Astrocyte of the cerebellum (primary cell): ENCODE data around the gene SERPINF2.
"Not testable (repeated sequence)": the region's sequence is repeated elsewhere in the genome, so short reads cannot be mapped to it uniquely, and the experiment has no call there.

Experiments
- DNase-seq: peaks from one replicate; pipeline ENCODE4 v3.0.0-alpha.2; 2011; ENCODE audit warnings: low read depth
- H3K4me3 ChIP-seq: 2 replicates; pipeline ENCODE4 v1.5.1; 2011; ENCODE audit warnings: mild to moderate bottlenecking, low read depth, low read length, moderate library complexity
- CTCF ChIP-seq: IDR thresholded peaks from 2 replicates; pipeline ENCODE4 v1.5.1; 2012; ENCODE audit warnings: low read length, low read depth, moderate library complexity, mild to moderate bottlenecking; ENCODE audit errors: missing control alignments
- in situ Hi-C: cut with HindIII; loops from 2 replicates; pipeline ENCODE4 v1.10.0; 2017; ENCODE audit warnings: low sequenced_read_pairs

Gene SERPINF2

GRCh38 chr17:1762233-1762900 is 19.7 kb downstream of the SERPINF2 start:
- no peak for DNase-seq
- H3K4me3 ChIP-seq: peak overlapping the region; percentile 59
- in situ Hi-C loops: loop anchor here (10.0 kb wide), 1 partner anchor 48 kb away; the partner anchor contains the start of gene TLCD2
- no peak for TF ChIP-seq CTCF

GRCh38 chr17:1762901-1763898 is 20.5 kb downstream of the SERPINF2 start:
- TF ChIP-seq CTCF: no peak
- in situ Hi-C loops: loop anchor here (10.0 kb wide), 1 partner anchor 48 kb away; the partner anchor contains the start of gene TLCD2
- H3K4me3 ChIP-seq: peak overlapping the region; percentile 59
- DNase-seq: peak; percentile 82

GRCh38 chr17:1764284-1764683 is 21.6 kb downstream of the SERPINF2 start:
- H3K4me3 ChIP-seq: peak overlapping the region; percentile 15
- DNase-seq: no peak
- in situ Hi-C loops: loop anchor here (10.0 kb wide), 1 partner anchor 49 kb away; the partner anchor contains the start of gene TLCD2
- TF ChIP-seq CTCF: no peak

GRCh38 chr17:1764705-1765104 is 22.0 kb downstream of the SERPINF2 start:
- in situ Hi-C loops: loop anchor here (10.0 kb wide), 1 partner anchor 50 kb away; the partner anchor contains the start of gene TLCD2
- DNase-seq, H3K4me3 ChIP-seq: not testable (repeated sequence)

GRCh38 chr17:1765576-1765975 is 22.9 kb downstream of the SERPINF2 start:
- no peak for DNase-seq
- in situ Hi-C loops: loop anchor here (10.0 kb wide), 1 partner anchor 51 kb away; the partner anchor contains the start of gene TLCD2
- no peak overlapping the region for H3K4me3 ChIP-seq
- no peak for TF ChIP-seq CTCF

- in situ Hi-C loops: loop anchor here (10.0 kb wide), 1 partner anchor 52 kb away; the partner anchor contains the start of gene TLCD2
- DNase-seq: no peak
- no peak overlapping the region for H3K4me3 ChIP-seq
- no peak for TF ChIP-seq CTCF
Observed at GRCh38 chr17:1766382-1767135, 23.9 kb downstream of the SERPINF2 start.
